Measurements from ENCODE around the gene TEX48.

DNA sequence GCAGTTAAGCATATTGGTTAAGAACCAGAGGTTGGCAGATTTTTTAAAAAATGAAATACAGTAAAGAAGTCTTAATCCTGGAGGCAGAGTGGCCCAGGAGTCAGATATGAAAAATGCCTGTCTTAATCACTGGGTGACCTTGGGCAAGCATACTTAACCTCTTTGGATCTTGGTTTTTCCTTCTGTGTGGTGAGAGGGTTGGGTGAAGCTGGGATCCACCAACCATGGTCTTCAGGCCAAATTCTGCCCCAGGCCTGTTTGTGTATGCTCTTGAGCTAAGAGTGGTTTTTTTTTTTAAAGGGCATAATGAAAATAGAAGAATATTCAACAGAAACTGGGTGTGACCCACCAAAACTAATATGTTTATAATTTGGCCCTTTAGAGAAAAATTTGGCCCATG is 20.0 kb upstream of the TEX48 start:
- TF ChIP-seq BHLHE40 (IDR thresholded peaks at IDR 0.05; ENCODE audit: borderline replicate concordance) (no peak), HDGF (IDR thresholded peaks at IDR 0.05; ENCODE audit: borderline replicate concordance) (no peak), LEF1 (IDR thresholded peaks at IDR 0.05; ENCODE audit: borderline replicate concordance) (no peak), FOXM1 (IDR thresholded peaks at IDR 0.05; ENCODE audit: borderline replicate concordance) (no peak), SP1 (IDR thresholded peaks at IDR 0.05) (no peak), FOXA1 (IDR thresholded peaks at IDR 0.05) (no peak), NFRKB (IDR thresholded peaks at IDR 0.05) (no peak), FOXK2 (IDR thresholded peaks at IDR 0.05) (no peak), ARNT (IDR thresholded peaks at IDR 0.05) (no peak), SUZ12 (IDR thresholded peaks at IDR 0.05) (no peak), ELF4 (IDR thresholded peaks at IDR 0.05) (no peak), ZNF384 (IDR thresholded peaks at IDR 0.05) (no peak)
- TF ChIP-seq, protein P1, sequence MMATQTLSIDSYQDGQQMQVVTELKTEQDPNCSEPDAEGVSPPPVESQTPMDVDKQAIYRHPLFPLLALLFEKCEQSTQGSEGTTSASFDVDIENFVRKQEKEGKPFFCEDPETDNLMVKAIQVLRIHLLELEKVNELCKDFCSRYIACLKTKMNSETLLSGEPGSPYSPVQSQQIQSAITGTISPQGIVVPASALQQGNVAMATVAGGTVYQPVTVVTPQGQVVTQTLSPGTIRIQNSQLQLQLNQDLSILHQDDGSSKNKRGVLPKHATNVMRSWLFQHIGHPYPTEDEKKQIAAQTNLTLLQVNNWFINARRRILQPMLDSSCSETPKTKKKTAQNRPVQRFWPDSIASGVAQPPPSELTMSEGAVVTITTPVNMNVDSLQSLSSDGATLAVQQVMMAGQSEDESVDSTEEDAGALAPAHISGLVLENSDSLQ (IDR thresholded peaks at IDR 0.05): no peak

Measured in HEK293T (cell line).